IMR-90 (cell line): ENCODE data around the gene PCBP3. TPM values are rescaled to one million over a fixed set of nuclear protein-coding genes. Genes with fewer than 3 reads are reported as not detected.

Experiments used
- ATAC-seq: fragments of 200-7000 bp; cut with Tn5 transposase; 2 replicates; pipeline ENCODE4 v1.9.1; 2020; ENCODE audit warnings: low read depth, mild to moderate bottlenecking, moderate library complexity
- BruUV-seq: library from RNA; stranded (reverse); fragments of 400-500 nt; replicated peaks from 2 replicates; lab custom pipeline; 2021; lab: Mats Ljungman, UMichigan
- CTCF ChIA-PET: fragments of 300-600 bp; formaldehyde crosslinking; extraction: SDS; loops from one replicate; lab custom pipeline; 2021; ENCODE audit warnings: antibody characterized with exemption; lab: Yijun Ruan, JAX
- POLR2A ChIA-PET: fragments of 300-600 bp; sonication (Branson Sonifier 250); formaldehyde crosslinking; loops from one replicate; lab custom pipeline; 2022; ENCODE audit warnings: antibody characterized with exemption; ENCODE audit not compliant: unreplicated experiment; lab: Charles Lee
- DNase-seq: peaks from one replicate; pipeline ENCODE4 v3.0.0; 2013
- H2AFZ ChIP-seq: replicated peaks from 2 replicates; pipeline ENCODE3; 2013; ENCODE audit warnings: low read length, mild to moderate bottlenecking; ENCODE audit not compliant: poor library complexity
- H2AK5ac ChIP-seq: 2 replicates; pipeline ENCODE4 v1.6.1; 2013; ENCODE audit warnings: low read depth, low read length, inconsistent platforms
- H2AK9ac ChIP-seq: replicated peaks from 2 replicates; pipeline ENCODE3; 2013; ENCODE audit warnings: mild to moderate bottlenecking, low read depth, low read length, moderate library complexity; ENCODE audit not compliant: poor library complexity
- H2BK120ac ChIP-seq: 2 replicates; pipeline ENCODE4 v1.6.1; 2013; ENCODE audit warnings: low read depth, low read length, inconsistent platforms
- H2BK15ac ChIP-seq: 3 replicates; pipeline ENCODE4 v1.6.1; 2013; ENCODE audit warnings: low read depth, low read length, inconsistent platforms
- H2BK20ac ChIP-seq: 2 replicates; pipeline ENCODE4 v1.6.1; 2013; ENCODE audit warnings: low read depth, mild to moderate bottlenecking, inconsistent platforms, low read length, moderate library complexity
- H2BK5ac ChIP-seq: 2 replicates; pipeline ENCODE4 v1.6.1; 2013; ENCODE audit warnings: mild to moderate bottlenecking, low read depth, low read length, inconsistent platforms; ENCODE audit not compliant: poor library complexity, severe bottlenecking
- H3K14ac ChIP-seq: replicated peaks from 2 replicates; pipeline ENCODE4 v1.6.1; 2013; ENCODE audit warnings: low read depth, low read length, inconsistent platforms
- H3K18ac ChIP-seq: 2 replicates; pipeline ENCODE4 v1.6.1; 2013; ENCODE audit warnings: low read depth, low read length, control low read depth
- H3K23ac ChIP-seq: 2 replicates; pipeline ENCODE4 v1.6.1; 2013; ENCODE audit warnings: low read depth, low read length, inconsistent platforms
- H3K27ac ChIP-seq: 2 replicates; pipeline ENCODE4 v1.5.1; 2013; ENCODE audit warnings: mild to moderate bottlenecking, control low read depth, low read length; ENCODE audit not compliant: insufficient read depth
- H3K27me3 ChIP-seq: 2 replicates; pipeline ENCODE4 v1.6.1; 2013; ENCODE audit warnings: low read length; ENCODE audit not compliant: control insufficient read depth, insufficient read depth
- H3K36me3 ChIP-seq: 2 replicates; pipeline ENCODE4 v1.6.1; 2013; ENCODE audit warnings: low read length, mixed read lengths; ENCODE audit not compliant: control insufficient read depth, insufficient read depth
- H3K4ac ChIP-seq: 2 replicates; pipeline ENCODE4 v1.6.1; 2013; ENCODE audit warnings: low read depth, low read length, inconsistent platforms
- H3K4me1 ChIP-seq: 2 replicates; pipeline ENCODE4 v1.6.1; 2013; ENCODE audit warnings: low read length, mixed read lengths; ENCODE audit not compliant: control insufficient read depth, insufficient read depth
- H3K4me2 ChIP-seq: 2 replicates; pipeline ENCODE4 v1.6.1; 2013; ENCODE audit warnings: low read depth, mild to moderate bottlenecking, control low read depth, low read length, moderate library complexity
- H3K4me3 ChIP-seq: 2 replicates; pipeline ENCODE4 v1.5.1; 2013; ENCODE audit warnings: low read depth, mild to moderate bottlenecking, control low read depth, low read length, moderate library complexity; ENCODE audit not compliant: insufficient read depth
- H3K56ac ChIP-seq: 2 replicates; pipeline ENCODE4 v1.6.1; 2013; ENCODE audit warnings: low read length, inconsistent platforms; ENCODE audit not compliant: insufficient read depth; ENCODE audit errors: extremely low read depth
- H3K79me1 ChIP-seq, 2 experiments: 2 replicates each; pipeline ENCODE4 v1.6.1; 2013; ENCODE audit warnings: low read length in 2 of 2, inconsistent platforms in 1 of 2, low read depth in 1 of 2
- H3K9ac ChIP-seq: 2 replicates; pipeline ENCODE4 v1.6.1; 2013; ENCODE audit warnings: low read depth, low read length, control low read depth
- H3K9me1 ChIP-seq: 2 replicates; pipeline ENCODE4 v1.6.1; 2013; ENCODE audit warnings: low read length, inconsistent platforms; ENCODE audit not compliant: insufficient read depth
- H3K9me3 ChIP-seq: 2 replicates; pipeline ENCODE4 v1.6.1; 2013; ENCODE audit warnings: low read length; ENCODE audit not compliant: control insufficient read depth, insufficient read depth
- H4K20me1 ChIP-seq: 2 replicates; pipeline ENCODE4 v1.6.1; 2013; ENCODE audit warnings: low read length, inconsistent platforms; ENCODE audit not compliant: insufficient read depth
- H4K5ac ChIP-seq: 2 replicates; pipeline ENCODE4 v1.6.1; 2013; ENCODE audit warnings: mild to moderate bottlenecking, low read depth, low read length, control low read depth
- H4K8ac ChIP-seq, 2 experiments: 2 replicates each; pipeline ENCODE4 v1.6.1; 2013; ENCODE audit warnings: low read depth in 2 of 2, low read length in 2 of 2, control low read depth in 1 of 2, inconsistent platforms in 1 of 2
- H4K91ac ChIP-seq: 2 replicates; pipeline ENCODE4 v1.6.1; 2013; ENCODE audit warnings: low read depth, low read length, inconsistent platforms; ENCODE audit not compliant: insufficient read depth
- BHLHE40 ChIP-seq: fragments of 150-350 bp; IDR thresholded peaks from 2 replicates; pipeline ENCODE4 v1.6.1; 2016; ENCODE audit warnings: mild to moderate bottlenecking, low read depth, low read length
- MAFK ChIP-seq: IDR thresholded peaks from 2 replicates; pipeline ENCODE4 v1.6.1; 2012; ENCODE audit warnings: low read depth, low read length, improper control_type of control experiment
- MAZ ChIP-seq: IDR thresholded peaks from 2 replicates; pipeline ENCODE4 v1.6.1; 2012; ENCODE audit warnings: low read depth, mild to moderate bottlenecking, low read length, improper control_type of control experiment, moderate library complexity, borderline replicate concordance
- POLR2A ChIP-seq: IDR thresholded peaks from 2 replicates; pipeline ENCODE4 v1.6.1; 2012; ENCODE audit warnings: mild to moderate bottlenecking, low read depth, low read length
- WGBS, 2 experiments: methylation state at CpG; one replicate each; pipeline versions ENCODE4 v1.1.5 to v1.1.7; 2013; ENCODE audit warnings: missing lambda C conversion rate in 2 of 2; ENCODE audit not compliant: insufficient read length in 1 of 2; ENCODE audit errors: extremely low coverage in 2 of 2; 5-methylcytosine and 5-hydroxymethylcytosine counted together
- dilution Hi-C: fragments of 300-500 bp; cut with HindIII; formaldehyde crosslinking; loops from one replicate; pipeline ENCODE4 v1.14.3; 2018; ENCODE audit warnings: low sequenced_read_pairs; ENCODE audit not compliant: unreplicated experiment
- in situ Hi-C: fragments of 300-500 bp; cut with MboI; formaldehyde crosslinking; loops from 3 replicates; pipeline ENCODE4 v1.14.3; 2019; ENCODE audit warnings: low sequenced_read_pairs, inconsistent platforms, mixed read lengths
- intact Hi-C: fragments of 100-400 bp; cut with micrococcal nuclease; formaldehyde crosslinking; loops from 2 replicates; pipeline ENCODE4 v1.10.0; 2022
- polyA plus RNA-seq, 3 experiments: library from polyadenylated mRNA; depleted of rRNA; stranded (reverse); fragments of >200 nt; gene quantifications; 2 replicates each; pipeline ENCODE4 v1.2.3, GENCODE V29; 2012; ENCODE audit warnings: low replicate concordance in 1 of 3
- total RNA-seq: library from RNA; depleted of rRNA; stranded (reverse); fragments of >200 nt; gene quantifications from 2 replicates; pipeline ENCODE4 v1.2.3, GENCODE V29; 2012

The PCBP3 gene
- total and polyA plus RNA-seq, 2 of the 4 experiments (the other 2 are of a cell fraction) = 2.9 to 3.9 TPM

GRCh38 chr21:45788637-45789506, 145.3 kb downstream of the PCBP3 start:
- H3K36me3 ChIP-seq = no peaks in the 10 kb centered on the region
- H2BK15ac ChIP-seq = no peak overlapping the region
- H2BK20ac ChIP-seq = no peak overlapping the region
- no peak overlapping the region for H3K14ac ChIP-seq
- H2BK120ac ChIP-seq = no peak overlapping the region
- intact Hi-C loops (no loop called here), in situ Hi-C loops (no loop called here), dilution Hi-C loops (no loop called here)
- H3K9me1 ChIP-seq = peaks cover 6% of the 10 kb centered on the region; the same call in 1 of the 2 replicates
- CTCF ChIA-PET = no interaction called here
- no peak overlapping the region for H4K5ac ChIP-seq
- no peak overlapping the region for H2AK9ac ChIP-seq
- H4K20me1 ChIP-seq = no peaks in the 10 kb centered on the region
- no peak overlapping the region for H4K91ac ChIP-seq
- WGBS, 2 experiments = 85% methylated on average over 9 of the region's 14 CpGs; no CpG with 5 or more reads in 1 of the 2 experiments
- H3K9ac ChIP-seq = no peak overlapping the region
- ATAC-seq (no peak), DNase-seq (peak; percentile 29)
- no peak overlapping the region for H3K4ac ChIP-seq
- no peaks in the 10 kb centered on the region for H3K79me1 ChIP-seq
- H2BK5ac ChIP-seq = no peak overlapping the region
- H3K9me3 ChIP-seq = no peaks in the 10 kb centered on the region
- H3K27ac ChIP-seq = no peak overlapping the region
- no peak overlapping the region for H4K8ac ChIP-seq
- TF ChIP-seq MAZ (no peak), MAFK (no peak), BHLHE40 (no peak), POLR2A (no peak)
- H3K4me3 ChIP-seq = no peak overlapping the region
- H3K27me3 ChIP-seq = peaks cover 6% of the 10 kb centered on the region; the same call in 1 of the 2 replicates
- H3K56ac ChIP-seq = no peak overlapping the region
- no peak overlapping the region for H3K4me2 ChIP-seq
- peaks cover 3% of the 10 kb centered on the region; the same call in 1 of the 2 replicates for H3K4me1 ChIP-seq
- POLR2A ChIA-PET = no interaction called here
- BruUV-seq = no TSS peak
- H3K18ac ChIP-seq = no peak overlapping the region
- no peak overlapping the region for H2AK5ac ChIP-seq
- H3K23ac ChIP-seq = no peak overlapping the region
- H2AFZ ChIP-seq = peak overlapping the region; percentile 2
